HEK293T (cell line): ENCODE results near the gene CERS1.

Experiments
- ARNT ChIP-seq: fragments of 450-650 bp; IDR thresholded peaks from 2 replicates; pipeline ENCODE4 v1.6.1; 2017; ENCODE audit warnings: mild to moderate bottlenecking
- FOXM1 ChIP-seq: fragments of 450-650 bp; IDR thresholded peaks from 2 replicates; pipeline ENCODE4 v1.6.1; 2017; ENCODE audit warnings: mild to moderate bottlenecking, borderline replicate concordance
- SP1 ChIP-seq: fragments of 450-650 bp; IDR thresholded peaks from 2 replicates; pipeline ENCODE4 v1.6.1; 2017
- ZNF384 ChIP-seq: fragments of 450-650 bp; IDR thresholded peaks from 2 replicates; pipeline ENCODE4 v1.6.1; 2016
- TF ChIP-seq, protein P1 (sequence below): fragments of 450-650 bp; IDR thresholded peaks from 2 replicates; pipeline ENCODE4 v1.6.1; 2016

GRCh38 chr19:18922228-18922985, 26.4 kb upstream of the CERS1 start:
- TF ChIP-seq SP1 (no peak), ARNT (no peak), FOXM1 (no peak), ZNF384 (no peak)
- TF ChIP-seq, protein P1, sequence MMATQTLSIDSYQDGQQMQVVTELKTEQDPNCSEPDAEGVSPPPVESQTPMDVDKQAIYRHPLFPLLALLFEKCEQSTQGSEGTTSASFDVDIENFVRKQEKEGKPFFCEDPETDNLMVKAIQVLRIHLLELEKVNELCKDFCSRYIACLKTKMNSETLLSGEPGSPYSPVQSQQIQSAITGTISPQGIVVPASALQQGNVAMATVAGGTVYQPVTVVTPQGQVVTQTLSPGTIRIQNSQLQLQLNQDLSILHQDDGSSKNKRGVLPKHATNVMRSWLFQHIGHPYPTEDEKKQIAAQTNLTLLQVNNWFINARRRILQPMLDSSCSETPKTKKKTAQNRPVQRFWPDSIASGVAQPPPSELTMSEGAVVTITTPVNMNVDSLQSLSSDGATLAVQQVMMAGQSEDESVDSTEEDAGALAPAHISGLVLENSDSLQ = no peak
